GM21717 (cell line): Measurements from ENCODE around the gene ARPC2.
A peak's percentile ranks its signal among the peaks of the same experiment; 100 is the strongest.

Experiments
- ATAC-seq: cut with Tn5 transposase; IDR thresholded peaks from one replicate; pipeline ENCODE4 v1.9.1; 2021; ENCODE audit warnings: mild to moderate bottlenecking, moderate library complexity; ENCODE audit not compliant: unreplicated experiment

Gene ARPC2

GRCh38 chr2:218252509-218253231 lies 35.7 kb downstream of the ARPC2 start:
- ATAC-seq = no peak

DNA sequence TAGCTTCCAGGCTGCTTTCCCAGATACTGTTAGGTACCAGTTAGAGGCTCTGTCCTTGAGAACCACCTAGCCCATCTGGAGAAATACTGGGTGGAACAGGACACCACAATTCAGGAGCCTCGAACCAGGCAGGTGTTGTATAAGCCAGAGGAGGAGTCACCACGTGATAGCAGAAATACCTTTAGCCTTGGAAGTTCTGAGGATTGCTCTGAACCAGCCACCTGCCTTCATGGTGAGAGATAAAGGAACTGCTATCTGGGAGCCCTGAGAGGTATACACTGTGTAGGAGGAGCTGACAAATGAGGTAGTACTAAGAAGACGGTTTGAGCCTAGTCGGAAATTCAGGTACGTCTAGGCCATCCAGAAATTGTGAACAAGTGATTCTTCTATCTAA lies 36.2 kb downstream of the ARPC2 start:
- no peak for ATAC-seq

- no peak for ATAC-seq
Observed at GRCh38 chr2:218255446-218255845, 38.5 kb downstream of the ARPC2 start.

- no peak for ATAC-seq
Observed at GRCh38 chr2:218256612-218257350, 39.8 kb downstream of the ARPC2 start.

DNA sequence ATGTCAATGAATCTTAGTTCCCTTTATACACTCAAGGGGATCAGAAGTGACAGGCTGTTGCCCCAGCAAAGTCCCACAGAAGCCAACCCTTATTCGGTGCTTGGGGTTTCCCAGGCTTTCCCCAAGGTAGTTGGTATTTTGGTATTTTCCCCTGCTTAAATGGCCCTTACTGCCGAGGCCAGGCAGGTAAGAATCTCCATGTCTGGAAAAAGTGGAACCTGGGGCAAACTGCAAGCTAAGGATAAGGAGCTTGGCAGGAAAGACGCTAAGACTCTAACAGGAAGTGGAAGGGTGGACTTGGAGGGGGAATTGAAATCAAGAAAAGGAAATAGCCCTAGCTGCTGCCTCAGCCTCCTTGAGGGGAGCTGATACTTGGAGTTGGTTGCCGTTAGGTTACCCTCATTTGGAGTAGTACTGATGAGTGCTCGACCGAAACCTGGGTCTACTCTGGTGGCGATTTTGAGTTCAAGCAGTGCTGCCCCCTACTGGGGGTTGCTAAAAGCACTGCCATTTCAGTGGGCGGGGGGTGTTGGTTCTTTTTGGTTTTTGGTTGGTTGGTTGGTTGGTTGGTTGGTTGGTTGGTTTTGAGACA lies 40.5 kb downstream of the ARPC2 start:
- ATAC-seq = peak; percentile 83

DNA sequence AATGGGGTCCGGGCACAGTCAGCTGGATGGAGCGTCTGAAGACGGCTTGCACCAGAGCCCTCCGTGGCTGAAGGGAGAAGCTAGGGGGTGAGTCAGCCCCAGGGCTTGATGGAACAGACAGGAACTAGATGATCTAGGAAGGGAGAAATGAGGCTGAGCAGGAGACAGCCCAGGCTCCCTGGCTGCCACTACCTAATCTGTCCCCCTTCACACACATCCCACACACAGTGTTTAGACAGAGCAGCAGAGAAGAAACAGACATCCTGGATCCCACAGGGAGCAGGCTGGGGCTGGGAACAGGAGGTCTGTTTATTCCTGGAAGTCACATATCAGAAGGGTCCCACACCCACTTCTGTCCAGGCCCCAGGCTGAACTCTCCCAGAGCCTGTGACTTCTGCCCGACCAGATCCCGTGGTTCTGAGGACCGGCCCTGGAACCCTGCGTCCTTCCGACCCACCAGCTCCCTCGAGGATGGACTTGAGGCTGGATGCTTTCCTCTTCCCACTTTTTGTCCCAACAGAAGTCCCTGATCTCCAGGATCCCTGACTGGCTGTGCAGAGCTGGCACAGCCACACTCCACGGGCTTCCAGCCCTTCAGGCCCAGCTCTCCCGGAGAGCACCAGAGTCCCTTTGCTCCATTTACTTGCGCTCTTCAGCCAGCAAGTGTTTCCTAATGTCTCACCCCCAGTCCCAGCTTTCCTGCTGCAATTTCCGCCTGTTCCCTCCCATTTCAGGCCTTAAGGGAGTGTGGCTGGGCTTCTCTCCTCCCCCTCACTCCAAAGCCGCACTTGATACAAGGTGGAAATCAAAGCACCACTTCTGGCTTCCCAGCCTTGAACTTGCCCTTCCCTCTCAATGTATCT lies 42.3 kb downstream of the ARPC2 start:
- no peak for ATAC-seq

DNA sequence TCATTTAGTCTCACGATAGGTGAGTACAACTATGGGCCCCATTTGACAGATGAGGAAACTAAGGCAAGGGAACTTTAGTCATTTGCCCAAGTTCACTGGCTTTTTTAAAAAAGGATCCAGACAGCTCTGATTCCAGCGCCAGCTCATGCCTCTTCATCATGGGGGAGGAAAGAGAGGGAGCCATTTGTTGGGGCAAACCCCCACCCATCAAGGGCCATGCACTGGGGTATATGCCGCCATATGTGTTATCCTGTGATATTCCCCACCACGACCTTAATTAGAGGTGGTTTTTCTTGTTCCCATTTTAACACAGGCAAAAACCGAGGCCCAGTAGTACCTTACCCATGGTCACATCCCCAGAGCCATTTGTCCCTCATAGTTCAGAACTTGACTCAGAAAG lies 43.2 kb downstream of the ARPC2 start:
- no peak for ATAC-seq

DNA sequence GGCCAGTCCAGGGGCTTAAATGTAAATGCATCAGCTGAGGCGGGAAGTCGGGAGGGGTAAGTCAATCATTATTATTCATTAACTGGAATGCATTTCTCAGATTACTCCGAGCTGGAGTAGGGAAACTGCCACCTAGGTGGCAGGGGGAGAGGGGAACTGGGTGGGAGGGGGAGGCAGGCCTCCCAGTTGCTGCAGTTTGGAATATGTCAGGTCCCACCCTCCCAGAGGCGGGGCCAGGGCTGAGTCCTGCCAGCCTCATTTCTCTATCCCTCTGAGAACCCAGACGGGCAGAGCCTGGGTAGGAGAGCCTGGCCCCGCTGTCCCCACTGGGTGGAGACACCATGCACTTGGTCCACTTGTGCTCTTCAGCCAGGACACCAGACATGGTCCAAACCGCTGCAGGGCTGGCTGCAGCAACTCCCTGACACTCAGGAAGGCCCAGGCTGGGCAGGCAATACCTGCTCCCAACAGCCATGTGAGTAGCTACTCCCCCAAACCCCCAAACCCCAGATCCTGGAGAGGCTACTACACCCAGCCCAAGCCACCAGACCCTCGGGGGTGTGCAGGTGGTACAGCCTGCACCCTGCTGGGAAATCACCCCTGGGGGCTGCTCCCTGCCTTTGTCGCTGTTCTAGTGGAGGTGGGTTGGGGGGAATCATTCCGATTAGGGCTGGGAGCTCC lies 43.9 kb downstream of the ARPC2 start, which contains the start of gene GPBAR1:
Gene GPBAR1, plus strand, starts transcription at position 274 of the 681 bp plus-strand sequence. CDS start 1,710 bp downstream, outside the sequence.
- ATAC-seq = no peak

DNA sequence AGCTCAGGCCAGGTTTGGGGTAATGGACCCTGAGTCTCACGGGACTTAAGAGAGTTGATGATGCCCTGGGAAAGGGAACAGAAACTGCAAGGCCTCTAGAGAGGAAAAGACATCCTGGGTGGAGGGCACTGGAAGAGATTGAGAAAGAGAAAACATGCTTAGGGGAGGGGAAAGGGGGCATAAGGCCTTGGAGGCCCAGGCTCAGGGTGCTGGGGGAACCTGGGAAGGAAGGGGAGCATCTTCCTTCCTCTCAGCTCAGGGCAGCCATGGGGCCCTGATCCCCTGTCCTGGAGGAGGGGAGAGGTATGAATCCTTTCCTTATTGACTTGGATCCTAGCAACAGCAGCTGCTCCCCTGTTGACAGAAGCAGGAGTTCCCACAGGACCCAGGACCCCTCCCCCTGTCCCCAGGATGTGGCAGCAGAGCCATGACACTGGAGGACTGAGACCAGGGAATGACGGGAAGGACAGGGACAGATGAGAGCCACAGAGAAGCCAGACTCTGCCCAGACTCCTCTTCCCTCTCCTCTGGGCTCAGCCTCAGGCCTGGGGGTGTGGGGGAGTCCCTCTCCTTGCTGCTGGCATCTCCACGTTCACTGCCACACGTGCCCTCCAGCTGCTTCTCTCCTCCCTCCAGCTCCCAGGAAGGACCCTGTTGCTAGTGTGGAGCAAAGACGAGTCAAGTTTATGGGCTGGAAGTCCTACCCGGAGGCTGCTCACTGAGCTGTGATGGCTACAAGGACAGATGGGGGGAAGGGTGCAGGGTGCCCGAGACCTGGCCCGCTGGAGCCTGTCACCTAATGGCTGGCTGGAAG lies 44.6 kb downstream of the ARPC2 start:
- no peak for ATAC-seq

DNA sequence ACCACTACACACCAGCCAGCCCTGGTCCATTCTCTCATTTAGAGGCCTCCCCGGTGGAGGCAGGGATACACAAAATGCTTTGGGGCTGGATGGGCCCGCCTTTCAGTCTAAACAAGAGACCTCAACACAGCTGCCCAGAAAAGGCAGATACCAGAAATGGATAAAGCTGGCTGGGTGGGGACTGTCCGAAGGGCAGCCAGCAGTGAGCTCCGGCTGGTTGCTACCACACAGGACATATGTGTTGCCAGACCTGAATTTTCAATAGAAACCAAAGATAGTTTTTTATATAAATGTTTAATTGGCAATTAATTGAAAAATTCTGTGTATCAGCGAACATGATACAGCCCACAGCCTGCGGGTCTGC lies 45.2 kb downstream of the ARPC2 start:
- ATAC-seq = no peak

GRCh38 chr2:218262631-218263586 lies 45.9 kb downstream of the ARPC2 start:
- no peak for ATAC-seq

GRCh38 chr2:218263817-218264641 lies 47.0 kb downstream of the ARPC2 start:
- ATAC-seq = no peak

DNA sequence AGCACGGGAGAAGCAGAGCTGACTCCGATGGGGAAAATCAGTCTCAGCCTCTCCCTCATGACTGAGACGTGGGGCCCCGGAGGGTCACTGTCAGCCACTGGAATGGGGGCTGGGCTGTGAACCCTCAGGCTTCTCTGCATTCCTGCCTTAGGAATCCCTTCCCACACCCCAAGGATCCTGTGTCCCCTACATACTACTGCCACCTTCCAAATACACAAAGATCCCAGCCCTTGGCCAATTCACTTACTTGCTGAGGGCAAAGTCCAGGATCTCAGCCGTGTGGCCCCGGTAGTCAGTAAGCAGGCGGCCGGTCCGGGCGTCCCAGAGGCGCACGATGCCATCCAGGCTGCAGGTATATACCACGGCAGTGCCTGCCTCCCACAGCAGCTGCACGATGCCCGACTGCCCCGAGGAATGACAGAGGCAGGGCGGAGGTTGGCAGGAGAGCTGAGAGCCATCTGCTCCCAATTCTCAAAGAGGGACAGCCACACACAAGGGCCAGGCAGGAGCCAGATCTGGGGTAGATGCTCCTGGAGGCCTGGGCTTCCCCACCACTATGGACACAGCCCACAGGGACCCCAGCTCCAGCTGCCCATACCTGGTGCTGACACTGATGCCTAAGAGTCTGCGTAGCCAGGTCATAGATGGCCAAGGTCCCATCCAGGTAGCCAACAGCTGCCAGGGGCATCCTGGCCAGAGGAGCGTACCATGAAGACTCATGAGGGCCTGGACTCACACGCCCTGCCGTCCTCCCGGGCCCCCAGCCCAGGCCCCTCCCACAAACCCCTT lies 48.0 kb downstream of the ARPC2 start:
- ATAC-seq = no peak

- ATAC-seq = no peak
Observed at GRCh38 chr2:218265626-218266025, 48.6 kb downstream of the ARPC2 start.

- no peak for ATAC-seq
Observed at GRCh38 chr2:218266316-218266979, 49.5 kb downstream of the ARPC2 start.

GRCh38 chr2:218267259-218267658 lies 50.3 kb downstream of the ARPC2 start:
- no peak for ATAC-seq
